ENCODE measurements around the gene PIGV.

DNA sequence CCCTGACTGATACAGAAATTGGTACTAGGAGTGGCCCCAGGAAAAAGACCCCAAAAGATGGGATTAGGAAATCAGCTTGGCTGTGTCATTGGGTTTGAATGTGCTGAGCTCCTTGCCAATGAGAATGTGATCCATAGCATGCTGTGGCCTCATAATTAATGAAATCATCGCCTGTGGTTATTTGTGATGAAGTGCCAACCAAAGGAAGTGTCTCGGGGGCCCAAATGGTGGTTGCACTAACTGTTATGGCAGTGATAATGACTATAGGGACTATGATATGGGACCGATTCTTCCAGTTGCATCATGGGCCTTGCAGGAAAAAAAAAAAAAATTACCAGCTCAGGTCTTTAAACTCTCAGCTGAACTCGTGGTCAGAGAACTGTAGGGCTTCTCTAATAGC is 23.3 kb downstream of the PIGV start:
- no peak for TF ChIP-seq POLR2A (IDR thresholded peaks at IDR 0.05)
- TF ChIP-seq CTCF (IDR thresholded peaks at IDR 0.05), result no peak
- TF ChIP-seq EP300 (IDR thresholded peaks at IDR 0.05), result no peak

Data from ovary (tissue), 3 donors.